ENCODE data around the gene BMP6. TPM values are rescaled to one million over a fixed set of nuclear protein-coding genes. Genes with fewer than 3 reads are reported as not detected.

The BMP6 gene
- total RNA-seq, 1 experiment from 2014 or later = 13.6 TPM

DNA sequence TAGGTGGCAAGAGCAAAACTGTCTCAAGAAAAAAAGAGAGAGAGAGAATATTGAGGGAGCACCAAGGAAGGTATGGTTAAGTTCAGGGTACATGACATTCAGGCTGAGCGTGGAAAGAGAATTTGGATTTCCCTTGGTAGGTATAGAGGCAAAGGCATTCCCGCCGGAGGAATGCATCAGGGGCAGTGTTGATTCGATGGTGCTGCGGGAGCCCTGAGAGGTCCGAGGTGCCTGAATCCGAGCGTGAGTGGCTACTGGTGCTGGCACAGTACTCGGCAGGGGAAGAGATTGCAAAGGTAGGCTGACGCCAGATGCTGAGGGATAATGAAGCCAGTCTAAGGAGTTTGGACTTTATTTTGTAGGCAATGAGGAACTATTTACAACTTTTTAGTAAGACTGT lies 20.0 kb downstream of the BMP6 start:
- Histone ChIP-seq H3K36me3 (ENCODE audit: control insufficient read depth, insufficient read depth, low read length) (no peaks in the 10 kb centered on the region), H3K27ac (ENCODE audit: low read length) (no peak overlapping the region), H3K4me1 (ENCODE audit: control insufficient read depth, insufficient read depth, low read length) (no peaks in the 10 kb centered on the region), H3K27me3 (ENCODE audit: control insufficient read depth, insufficient read depth, low read length) (no peaks in the 10 kb centered on the region), H3K4me3 (ENCODE audit: low read depth in 2 of 2, low read length in 2 of 2) (no peak overlapping the region), H3K9me3 (ENCODE audit: control insufficient read depth, insufficient read depth, low read depth, low read length) (no peaks in the 10 kb centered on the region)
- ChIA-PET CTCF (no interaction called here), POLR2A (no interaction called here)
- intact Hi-C loops (cut with micrococcal nuclease; ENCODE audit: unreplicated experiment) (no loop called here), in situ Hi-C loops (cut with HindIII; ENCODE audit: low pct_unique_long_range_greater_than_20kb, low sequenced_read_pairs) (no loop called here)
- BruUV-seq (replicated peaks) = no TSS peak
- ATAC-seq (no peak), DNase-seq (ENCODE audit: low read depth, low spot score) (no peak)
- TF ChIP-seq, protein P1, sequence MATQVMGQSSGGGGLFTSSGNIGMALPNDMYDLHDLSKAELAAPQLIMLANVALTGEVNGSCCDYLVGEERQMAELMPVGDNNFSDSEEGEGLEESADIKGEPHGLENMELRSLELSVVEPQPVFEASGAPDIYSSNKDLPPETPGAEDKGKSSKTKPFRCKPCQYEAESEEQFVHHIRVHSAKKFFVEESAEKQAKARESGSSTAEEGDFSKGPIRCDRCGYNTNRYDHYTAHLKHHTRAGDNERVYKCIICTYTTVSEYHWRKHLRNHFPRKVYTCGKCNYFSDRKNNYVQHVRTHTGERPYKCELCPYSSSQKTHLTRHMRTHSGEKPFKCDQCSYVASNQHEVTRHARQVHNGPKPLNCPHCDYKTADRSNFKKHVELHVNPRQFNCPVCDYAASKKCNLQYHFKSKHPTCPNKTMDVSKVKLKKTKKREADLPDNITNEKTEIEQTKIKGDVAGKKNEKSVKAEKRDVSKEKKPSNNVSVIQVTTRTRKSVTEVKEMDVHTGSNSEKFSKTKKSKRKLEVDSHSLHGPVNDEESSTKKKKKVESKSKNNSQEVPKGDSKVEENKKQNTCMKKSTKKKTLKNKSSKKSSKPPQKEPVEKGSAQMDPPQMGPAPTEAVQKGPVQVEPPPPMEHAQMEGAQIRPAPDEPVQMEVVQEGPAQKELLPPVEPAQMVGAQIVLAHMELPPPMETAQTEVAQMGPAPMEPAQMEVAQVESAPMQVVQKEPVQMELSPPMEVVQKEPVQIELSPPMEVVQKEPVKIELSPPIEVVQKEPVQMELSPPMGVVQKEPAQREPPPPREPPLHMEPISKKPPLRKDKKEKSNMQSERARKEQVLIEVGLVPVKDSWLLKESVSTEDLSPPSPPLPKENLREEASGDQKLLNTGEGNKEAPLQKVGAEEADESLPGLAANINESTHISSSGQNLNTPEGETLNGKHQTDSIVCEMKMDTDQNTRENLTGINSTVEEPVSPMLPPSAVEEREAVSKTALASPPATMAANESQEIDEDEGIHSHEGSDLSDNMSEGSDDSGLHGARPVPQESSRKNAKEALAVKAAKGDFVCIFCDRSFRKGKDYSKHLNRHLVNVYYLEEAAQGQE (IDR thresholded peaks at IDR 0.05; ENCODE audit: insufficient read depth in 1 of 2, low read depth in 2 of 2, low read length in 1 of 2) = no peak
- TF ChIP-seq, protein P2, sequence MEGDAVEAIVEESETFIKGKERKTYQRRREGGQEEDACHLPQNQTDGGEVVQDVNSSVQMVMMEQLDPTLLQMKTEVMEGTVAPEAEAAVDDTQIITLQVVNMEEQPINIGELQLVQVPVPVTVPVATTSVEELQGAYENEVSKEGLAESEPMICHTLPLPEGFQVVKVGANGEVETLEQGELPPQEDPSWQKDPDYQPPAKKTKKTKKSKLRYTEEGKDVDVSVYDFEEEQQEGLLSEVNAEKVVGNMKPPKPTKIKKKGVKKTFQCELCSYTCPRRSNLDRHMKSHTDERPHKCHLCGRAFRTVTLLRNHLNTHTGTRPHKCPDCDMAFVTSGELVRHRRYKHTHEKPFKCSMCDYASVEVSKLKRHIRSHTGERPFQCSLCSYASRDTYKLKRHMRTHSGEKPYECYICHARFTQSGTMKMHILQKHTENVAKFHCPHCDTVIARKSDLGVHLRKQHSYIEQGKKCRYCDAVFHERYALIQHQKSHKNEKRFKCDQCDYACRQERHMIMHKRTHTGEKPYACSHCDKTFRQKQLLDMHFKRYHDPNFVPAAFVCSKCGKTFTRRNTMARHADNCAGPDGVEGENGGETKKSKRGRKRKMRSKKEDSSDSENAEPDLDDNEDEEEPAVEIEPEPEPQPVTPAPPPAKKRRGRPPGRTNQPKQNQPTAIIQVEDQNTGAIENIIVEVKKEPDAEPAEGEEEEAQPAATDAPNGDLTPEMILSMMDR (IDR thresholded peaks at IDR 0.05) = no peak
- no peak for TF ChIP-seq SIN3A (IDR thresholded peaks at IDR 0.05; ENCODE audit: borderline replicate concordance, insufficient read depth, low read depth, low read length)
- no peak for TF ChIP-seq POLR2AphosphoS5 (IDR thresholded peaks at IDR 0.05; ENCODE audit: low read depth, low read length)
- TF ChIP-seq TCF7L2 (IDR thresholded peaks at IDR 0.05; ENCODE audit: low read depth, low read length) = no peak

DNA sequence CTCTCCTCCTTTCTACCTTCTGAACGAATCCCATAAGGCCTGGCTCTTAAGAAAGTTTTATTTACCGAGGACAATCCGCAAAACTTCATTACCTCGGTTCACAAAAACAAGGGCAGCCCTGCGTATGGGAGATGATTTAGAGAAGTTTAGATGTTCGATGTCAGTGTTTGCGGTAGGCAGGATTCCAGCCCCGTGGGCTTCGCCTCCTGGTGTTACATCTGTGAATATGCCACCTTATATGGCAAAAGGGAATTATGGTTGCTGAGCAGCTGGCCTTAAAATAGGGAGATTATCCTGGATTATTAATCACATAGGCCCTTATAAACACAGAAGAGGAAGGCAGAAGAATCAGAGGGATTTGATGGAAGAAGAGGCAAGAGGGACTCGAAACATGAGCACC lies 21.1 kb downstream of the BMP6 start:
- Histone ChIP-seq H3K9me3 (ENCODE audit: control insufficient read depth, insufficient read depth, low read depth, low read length) (no peaks in the 10 kb centered on the region), H3K36me3 (ENCODE audit: control insufficient read depth, insufficient read depth, low read length) (no peaks in the 10 kb centered on the region), H3K27ac (ENCODE audit: low read length) (no peak overlapping the region), H3K4me1 (ENCODE audit: control insufficient read depth, insufficient read depth, low read length) (no peaks in the 10 kb centered on the region), H3K4me3 (ENCODE audit: low read depth in 2 of 2, low read length in 2 of 2) (no peak overlapping the region), H3K27me3 (ENCODE audit: control insufficient read depth, insufficient read depth, low read length) (no peaks in the 10 kb centered on the region)
- ATAC-seq = no peak
- POLR2A ChIA-PET = interaction anchor here (0.6 kb wide), 1 partner anchor 355 kb away, joined by 4 read pairs; no protein-coding TSS in a partner anchor
- CTCF ChIA-PET = interaction anchor here (0.6 kb wide), 1 partner anchor 132 kb away, joined by 6 read pairs; no protein-coding TSS in a partner anchor
- in situ Hi-C loops (cut with HindIII; ENCODE audit: low pct_unique_long_range_greater_than_20kb, low sequenced_read_pairs) = no loop called here
- no peak for DNase-seq (ENCODE audit: low read depth, low spot score)
- TF ChIP-seq, protein P2 (IDR thresholded peaks at IDR 0.05) = no peak
- TF ChIP-seq SIN3A (IDR thresholded peaks at IDR 0.05; ENCODE audit: borderline replicate concordance, insufficient read depth, low read depth, low read length) (no peak), TCF7L2 (IDR thresholded peaks at IDR 0.05; ENCODE audit: low read depth, low read length) (no peak), POLR2AphosphoS5 (IDR thresholded peaks at IDR 0.05; ENCODE audit: low read depth, low read length) (no peak)
- TF ChIP-seq, protein P1 (IDR thresholded peaks at IDR 0.05; ENCODE audit: insufficient read depth in 1 of 2, low read depth in 2 of 2, low read length in 1 of 2) = no peak
- intact Hi-C loops (cut with micrococcal nuclease; ENCODE audit: unreplicated experiment) = no loop called here
- no TSS peak for BruUV-seq (replicated peaks)
